HG03175 (cell line): Measurements from ENCODE around the gene MUC16.

Experiments
- ATAC-seq: cut with Tn5 transposase; IDR thresholded peaks from one replicate; pipeline ENCODE4 v1.9.1; 2021; ENCODE audit warnings: mild to moderate bottlenecking, moderate library complexity; ENCODE audit not compliant: unreplicated experiment

MUC16 gene

GRCh38 chr19:9010693-9011092 is 484 bp upstream of the MUC16 start:
- no peak for ATAC-seq

GRCh38 chr19:9009431-9009830 is 778 bp downstream of the MUC16 start:
- no peak for ATAC-seq

GRCh38 chr19:9008667-9009066 is 1.5 kb downstream of the MUC16 start:
- ATAC-seq, result no peak

GRCh38 chr19:9000933-9001332 is 9.3 kb downstream of the MUC16 start:
- ATAC-seq, result no peak

- no peak for ATAC-seq
Observed at GRCh38 chr19:8988204-8988603, 22.0 kb downstream of the MUC16 start.

- no peak for ATAC-seq
Observed at GRCh38 chr19:8986296-8986695, 23.9 kb downstream of the MUC16 start.

GRCh38 chr19:8973501-8974091 is 36.6 kb downstream of the MUC16 start:
- ATAC-seq, result no peak

- ATAC-seq, result no peak
Observed at GRCh38 chr19:8965887-8966286, 44.3 kb downstream of the MUC16 start.
